Hepatocyte (in vitro differentiated cells): Measurements from ENCODE around the gene TMEM232. TPM values are rescaled to one million over a fixed set of nuclear protein-coding genes. Genes with fewer than 3 reads are reported as not detected.

Experiments
- DNase-seq: peaks from one replicate; pipeline ENCODE4 v3.0.0-alpha.2; 2016; ENCODE audit warnings: low spot score
- H2AFZ ChIP-seq: fragments of 200-600 bp; sonication (generic); 2 replicates; pipeline ENCODE4 v1.6.0; 2016; ENCODE audit warnings: antibody characterized with exemption, mild to moderate bottlenecking
- H3K27ac ChIP-seq: fragments of 200-600 bp; sonication (generic); 2 replicates; pipeline ENCODE4 v1.5.1; 2016; ENCODE audit warnings: mild to moderate bottlenecking
- H3K27me3 ChIP-seq: fragments of 200-600 bp; sonication (generic); 2 replicates; pipeline ENCODE4 v1.6.1; 2016
- H3K36me3 ChIP-seq: fragments of 200-600 bp; sonication (generic); replicated peaks from 2 replicates; pipeline ENCODE4 v1.5.1; 2016; ENCODE audit warnings: low read depth; ENCODE audit not compliant: insufficient read depth
- H3K4me1 ChIP-seq: fragments of 200-600 bp; sonication (generic); 2 replicates; pipeline ENCODE4 v1.5.1; 2016; ENCODE audit warnings: mild to moderate bottlenecking, moderate library complexity; ENCODE audit not compliant: insufficient read depth
- H3K4me2 ChIP-seq: fragments of 200-600 bp; sonication (generic); 2 replicates; pipeline ENCODE4 v1.6.0; 2016
- H3K4me3 ChIP-seq: fragments of 200-600 bp; sonication (generic); 2 replicates; pipeline ENCODE4 v1.5.1; 2016; ENCODE audit warnings: mild to moderate bottlenecking
- H3K79me2 ChIP-seq: fragments of 200-600 bp; sonication (generic); 2 replicates; pipeline ENCODE4 v1.6.0; 2017; ENCODE audit warnings: mild to moderate bottlenecking
- H3K9me2 ChIP-seq: fragments of 200-600 bp; sonication (generic); replicated peaks from 2 replicates; pipeline ENCODE4 v1.6.0; 2017; ENCODE audit warnings: mild to moderate bottlenecking; ENCODE audit not compliant: insufficient read depth
- H3K9me3 ChIP-seq: fragments of 200-600 bp; sonication (generic); 2 replicates; pipeline ENCODE4 v1.5.1; 2016; ENCODE audit warnings: low read depth, mild to moderate bottlenecking
- H4K20me1 ChIP-seq: fragments of 200-600 bp; sonication (generic); 2 replicates; pipeline ENCODE4 v1.6.0; 2016; ENCODE audit warnings: mild to moderate bottlenecking; ENCODE audit not compliant: insufficient read depth, poor library complexity, severe bottlenecking
- EZH2 ChIP-seq: fragments of 200-600 bp; sonication (generic); IDR thresholded peaks from 2 replicates; pipeline ENCODE4 v1.6.1; 2016; ENCODE audit warnings: antibody characterized with exemption, mild to moderate bottlenecking, borderline replicate concordance
- EZH2phosphoT487 ChIP-seq: fragments of 200-600 bp; sonication (generic); IDR thresholded peaks from one replicate; pipeline ENCODE4 v1.6.1; 2018; ENCODE audit warnings: antibody characterized with exemption, mild to moderate bottlenecking, low read depth, moderate library complexity; ENCODE audit not compliant: unreplicated experiment, severe bottlenecking
- WGBS: methylation state at CpG from one replicate; pipeline ENCODE4 v1.1.6; 2016; ENCODE audit warnings: low lambda C conversion rate; ENCODE audit errors: missing lambda C conversion rate; 5-methylcytosine and 5-hydroxymethylcytosine counted together
- polyA plus RNA-seq: library from polyadenylated mRNA; unstranded; fragments of >200 nt; fragmentation: Nextera tagmentation; extraction: Ambion mirVana; gene quantifications from 2 replicates; pipeline ENCODE4 v1.2.1, GENCODE V29; 2016
- total RNA-seq: library from RNA; depleted of rRNA; stranded (reverse); fragments of >200 nt; gene quantifications from 2 replicates; pipeline ENCODE4 v1.2.3, GENCODE V29; 2014
- TF ChIP-seq, protein P1 (sequence below): fragments of 200-600 bp; sonication (generic); IDR thresholded peaks from 2 replicates; pipeline ENCODE4 v1.5.1; 2016; ENCODE audit warnings: antibody characterized with exemption, mild to moderate bottlenecking; ENCODE audit not compliant: poor library complexity

The TMEM232 gene
- total and polyA plus RNA-seq, 2 experiments from 2014 or later: 2.4 to 2.8 TPM

- peaks cover 4% of the 10 kb centered on the region for H3K9me3 ChIP-seq
Measured at GRCh38 chr5:110616009-110616408, 110.5 kb downstream of the TMEM232 start.

GRCh38 chr5:110612794-110613247 is 113.7 kb downstream of the TMEM232 start:
- TF ChIP-seq, protein P1, sequence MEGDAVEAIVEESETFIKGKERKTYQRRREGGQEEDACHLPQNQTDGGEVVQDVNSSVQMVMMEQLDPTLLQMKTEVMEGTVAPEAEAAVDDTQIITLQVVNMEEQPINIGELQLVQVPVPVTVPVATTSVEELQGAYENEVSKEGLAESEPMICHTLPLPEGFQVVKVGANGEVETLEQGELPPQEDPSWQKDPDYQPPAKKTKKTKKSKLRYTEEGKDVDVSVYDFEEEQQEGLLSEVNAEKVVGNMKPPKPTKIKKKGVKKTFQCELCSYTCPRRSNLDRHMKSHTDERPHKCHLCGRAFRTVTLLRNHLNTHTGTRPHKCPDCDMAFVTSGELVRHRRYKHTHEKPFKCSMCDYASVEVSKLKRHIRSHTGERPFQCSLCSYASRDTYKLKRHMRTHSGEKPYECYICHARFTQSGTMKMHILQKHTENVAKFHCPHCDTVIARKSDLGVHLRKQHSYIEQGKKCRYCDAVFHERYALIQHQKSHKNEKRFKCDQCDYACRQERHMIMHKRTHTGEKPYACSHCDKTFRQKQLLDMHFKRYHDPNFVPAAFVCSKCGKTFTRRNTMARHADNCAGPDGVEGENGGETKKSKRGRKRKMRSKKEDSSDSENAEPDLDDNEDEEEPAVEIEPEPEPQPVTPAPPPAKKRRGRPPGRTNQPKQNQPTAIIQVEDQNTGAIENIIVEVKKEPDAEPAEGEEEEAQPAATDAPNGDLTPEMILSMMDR: no peak
- TF ChIP-seq EZH2phosphoT487 (no peak), EZH2 (no peak)
- H3K9me2 ChIP-seq: no peaks in the 10 kb centered on the region
- no peaks in the 10 kb centered on the region for H4K20me1 ChIP-seq
- no peaks in the 10 kb centered on the region for H3K4me1 ChIP-seq
- 45% methylated on average over 4 of the region's 4 CpGs for WGBS
- H3K27ac ChIP-seq: no peak overlapping the region
- H3K27me3 ChIP-seq: no peaks in the 10 kb centered on the region
- no peak for DNase-seq
- H3K4me3 ChIP-seq: no peak overlapping the region
- H3K9me3 ChIP-seq: peaks cover 4% of the 10 kb centered on the region
- H3K79me2 ChIP-seq: no peaks in the 10 kb centered on the region
- no peak overlapping the region for H3K4me2 ChIP-seq
- no peak overlapping the region for H2AFZ ChIP-seq
- no peaks in the 10 kb centered on the region for H3K36me3 ChIP-seq

More at GRCh38 chr5:110616009-110616408, 110.5 kb downstream of the TMEM232 start:
- H3K27ac ChIP-seq: no peak overlapping the region
- TF ChIP-seq, protein P1: no peak
- TF ChIP-seq EZH2phosphoT487: no peak
- TF ChIP-seq EZH2: no peak
- no peak overlapping the region for H3K4me3 ChIP-seq
- H2AFZ ChIP-seq: no peak overlapping the region
- no peaks in the 10 kb centered on the region for H3K27me3 ChIP-seq
- no peak for DNase-seq
- no peaks in the 10 kb centered on the region for H4K20me1 ChIP-seq
- H3K36me3 ChIP-seq: no peaks in the 10 kb centered on the region
- 97% methylated on average over 1 of the region's 1 CpG for WGBS
- H3K79me2 ChIP-seq: no peaks in the 10 kb centered on the region
- no peaks in the 10 kb centered on the region for H3K4me1 ChIP-seq
- H3K9me2 ChIP-seq: no peaks in the 10 kb centered on the region
- H3K4me2 ChIP-seq: no peak overlapping the region

- DNase-seq: no peak
- Histone ChIP-seq H3K27me3 (no peaks in the 10 kb centered on the region), H2AFZ (no peak overlapping the region), H3K4me1 (no peaks in the 10 kb centered on the region), H3K4me3 (no peak overlapping the region), H3K27ac (no peak overlapping the region), H3K9me3 (peaks cover 4% of the 10 kb centered on the region), H3K4me2 (no peak overlapping the region), H3K9me2 (no peaks in the 10 kb centered on the region), H4K20me1 (no peaks in the 10 kb centered on the region), H3K79me2 (no peaks in the 10 kb centered on the region), H3K36me3 (no peaks in the 10 kb centered on the region)
- WGBS: 72% methylated on average over 6 of the region's 6 CpGs
- TF ChIP-seq EZH2phosphoT487 (no peak), EZH2 (no peak)
- TF ChIP-seq, protein P1: no peak
Measured at GRCh38 chr5:110611817-110612216, 114.7 kb downstream of the TMEM232 start.

DNA sequence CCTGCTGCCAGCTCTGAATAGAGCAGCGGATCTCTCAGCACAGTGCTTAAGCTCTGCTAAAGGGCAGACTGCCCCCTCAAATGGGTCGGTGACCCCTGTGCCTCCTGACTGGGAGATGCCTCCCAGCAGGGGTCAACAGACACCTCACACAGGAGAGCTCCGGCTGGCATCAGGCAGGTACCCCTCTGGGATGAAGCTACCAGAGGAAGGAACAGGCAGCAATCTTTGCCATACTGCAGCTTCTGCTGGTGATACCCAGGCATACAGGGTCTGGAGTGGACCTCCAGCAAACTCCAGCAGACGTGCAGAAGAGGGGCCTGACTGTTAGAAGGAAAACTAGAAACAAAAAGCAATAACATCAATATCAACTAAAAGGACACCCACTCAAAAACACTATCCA is 131.6 kb downstream of the TMEM232 start:
- WGBS: 96% methylated on average over 4 of the region's 4 CpGs

More for the DNA sequence above, 131.6 kb downstream of the TMEM232 start:
- no peaks in the 10 kb centered on the region for H4K20me1 ChIP-seq
- H3K79me2 ChIP-seq: no peaks in the 10 kb centered on the region
- no peaks in the 10 kb centered on the region for H3K9me3 ChIP-seq
- no peaks in the 10 kb centered on the region for H3K9me2 ChIP-seq
- no peaks in the 10 kb centered on the region for H3K36me3 ChIP-seq
- no peak overlapping the region for H3K27ac ChIP-seq
- H3K4me2 ChIP-seq: no peak overlapping the region
- TF ChIP-seq, protein P1: no peak
- no peak for TF ChIP-seq EZH2phosphoT487
- no peak for TF ChIP-seq EZH2
- no peak overlapping the region for H3K4me3 ChIP-seq
- no peaks in the 10 kb centered on the region for H3K27me3 ChIP-seq
- no peak overlapping the region for H2AFZ ChIP-seq
- no peaks in the 10 kb centered on the region for H3K4me1 ChIP-seq
- no peak for DNase-seq
